Colonic mucosa (tissue), 4 donors: ENCODE data around the gene ARVCF. TPM values are rescaled to one million over a fixed set of nuclear protein-coding genes. Genes with fewer than 3 reads are reported as not detected.

Experiments
- DNase-seq: peaks from one replicate; pipeline ENCODE4 v3.0.0-alpha.2; 2020
- H3K27ac ChIP-seq: fragments of 200-600 bp; one replicate; pipeline ENCODE4 v1.8.0; 2021
- H3K27me3 ChIP-seq: fragments of 200-600 bp; one replicate; pipeline ENCODE4 v1.8.0; 2021
- H3K36me3 ChIP-seq: fragments of 200-600 bp; one replicate; pipeline ENCODE4 v1.8.0; 2021
- H3K4me1 ChIP-seq: fragments of 200-600 bp; one replicate; pipeline ENCODE4 v1.8.0; 2021; ENCODE audit warnings: mild to moderate bottlenecking
- H3K4me3 ChIP-seq: fragments of 200-600 bp; one replicate; pipeline ENCODE4 v1.8.0; 2021
- H3K9ac ChIP-seq, 2 donors: one replicate each; pipeline ENCODE4 v1.7.0; 2013; ENCODE audit warnings: control low read depth in 2 of 2, low read depth in 2 of 2, low read length in 2 of 2
- H3K9me3 ChIP-seq: fragments of 200-600 bp; one replicate; pipeline ENCODE4 v1.8.0; 2021
- CTCF ChIP-seq: fragments of 200-600 bp; IDR thresholded peaks from one replicate; pipeline ENCODE4 v1.8.0; 2022; ENCODE audit warnings: antibody characterized with exemption, mild to moderate bottlenecking
- intact Hi-C: fragments of 100-400 bp; cut with DNase I; formaldehyde crosslinking; loops from one replicate; pipeline ENCODE4 v1.14.1; 2022
- total RNA-seq, 2 donors: library from RNA; stranded (reverse); fragmentation: NEBNext Ultra II Directional in 1 of 2; extraction: Animal tissue kit (Norgen Biotek cat#: 25700) in 1 of 2; gene quantifications; one replicate each; pipeline ENCODE4 v1.2.1, GENCODE V29; 2021
- donor health status: healthy.
- donor health status: DM: no; HTN: no; CAD: no.
- donor health status: DM: no; HTN: no; CAD: no.

ARVCF gene
- total RNA-seq, 2 donors from 2014 or later: 11.7 to 18.5 TPM

DNA sequence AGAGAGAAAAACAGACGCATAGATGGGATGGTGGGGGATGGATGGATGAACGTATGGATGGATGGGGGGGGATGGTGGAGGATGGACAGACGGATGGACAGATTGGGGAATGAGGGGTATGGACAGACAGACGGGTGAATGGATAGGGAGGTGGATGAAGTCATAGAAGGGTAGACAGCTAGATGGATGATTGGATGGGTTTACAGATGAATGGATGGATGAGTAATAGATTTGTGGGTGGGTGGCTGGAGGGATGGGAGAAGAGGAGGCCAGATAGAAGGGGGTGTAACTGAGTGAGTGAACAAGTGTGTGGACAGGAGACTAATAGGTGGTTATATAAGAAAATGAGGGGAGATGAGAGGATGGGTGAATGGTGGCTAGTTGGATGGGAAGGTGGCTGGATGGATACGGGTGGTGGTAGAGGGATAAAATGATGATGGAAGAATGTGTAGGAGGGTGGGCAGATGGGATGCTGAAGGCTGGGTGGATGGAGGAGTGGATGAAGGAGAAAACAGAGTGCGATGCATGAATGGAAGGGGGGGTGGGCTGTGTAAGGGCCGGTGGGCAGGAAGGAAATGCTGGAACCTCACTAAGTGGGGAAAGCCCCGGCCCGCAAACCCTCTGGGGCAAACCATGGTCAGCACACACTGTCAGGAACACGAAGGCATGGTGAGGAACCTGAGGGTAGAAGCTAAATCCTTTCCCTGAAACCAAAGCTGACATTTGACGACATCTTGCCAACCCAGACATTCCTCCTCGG lies 21.6 kb downstream of the ARVCF start:
- Histone ChIP-seq H3K9ac (no peak overlapping the region), H3K36me3 (no peaks in the 10 kb centered on the region), H3K9me3 (no peaks in the 10 kb centered on the region), H3K4me1 (no peaks in the 10 kb centered on the region), H3K27me3 (no peaks in the 10 kb centered on the region), H3K27ac (no peak overlapping the region), H3K4me3 (no peak overlapping the region)
- no peak for DNase-seq
- TF ChIP-seq CTCF: no peak
- intact Hi-C loops: no loop called here

- Histone ChIP-seq H3K27ac (no peak overlapping the region), H3K9me3 (no peaks in the 10 kb centered on the region)
- DNase-seq: no peak
These were observed 22.7 kb downstream of the ARVCF start for GRCh38 chr22:19993926-19994325.

GRCh38 chr22:19992921-19993355 lies 23.7 kb downstream of the ARVCF start:
- no peak for DNase-seq
- Histone ChIP-seq H3K27ac (no peak overlapping the region), H3K4me1 (no peaks in the 10 kb centered on the region), H3K36me3 (no peaks in the 10 kb centered on the region), H3K4me3 (no peak overlapping the region), H3K9ac (no peak overlapping the region), H3K9me3 (no peaks in the 10 kb centered on the region), H3K27me3 (no peaks in the 10 kb centered on the region)
- TF ChIP-seq CTCF: no peak
- intact Hi-C loops: no loop called here

More at GRCh38 chr22:19993926-19994325, 22.7 kb downstream of the ARVCF start:
- no peak for TF ChIP-seq CTCF
- intact Hi-C loops: no loop called here
- Histone ChIP-seq H3K9ac (no peak overlapping the region), H3K4me1 (no peaks in the 10 kb centered on the region), H3K4me3 (no peak overlapping the region), H3K36me3 (no peaks in the 10 kb centered on the region), H3K27me3 (no peaks in the 10 kb centered on the region)

- Histone ChIP-seq H3K27me3 (no peaks in the 10 kb centered on the region), H3K9me3 (no peaks in the 10 kb centered on the region), H3K27ac (no peak overlapping the region), H3K9ac (no peak overlapping the region), H3K4me3 (no peak overlapping the region), H3K36me3 (no peaks in the 10 kb centered on the region), H3K4me1 (no peaks in the 10 kb centered on the region)
- no peak for TF ChIP-seq CTCF
- no peak for DNase-seq
- intact Hi-C loops: no loop called here
These were observed 24.1 kb downstream of the ARVCF start for GRCh38 chr22:19992481-19992911.

DNA sequence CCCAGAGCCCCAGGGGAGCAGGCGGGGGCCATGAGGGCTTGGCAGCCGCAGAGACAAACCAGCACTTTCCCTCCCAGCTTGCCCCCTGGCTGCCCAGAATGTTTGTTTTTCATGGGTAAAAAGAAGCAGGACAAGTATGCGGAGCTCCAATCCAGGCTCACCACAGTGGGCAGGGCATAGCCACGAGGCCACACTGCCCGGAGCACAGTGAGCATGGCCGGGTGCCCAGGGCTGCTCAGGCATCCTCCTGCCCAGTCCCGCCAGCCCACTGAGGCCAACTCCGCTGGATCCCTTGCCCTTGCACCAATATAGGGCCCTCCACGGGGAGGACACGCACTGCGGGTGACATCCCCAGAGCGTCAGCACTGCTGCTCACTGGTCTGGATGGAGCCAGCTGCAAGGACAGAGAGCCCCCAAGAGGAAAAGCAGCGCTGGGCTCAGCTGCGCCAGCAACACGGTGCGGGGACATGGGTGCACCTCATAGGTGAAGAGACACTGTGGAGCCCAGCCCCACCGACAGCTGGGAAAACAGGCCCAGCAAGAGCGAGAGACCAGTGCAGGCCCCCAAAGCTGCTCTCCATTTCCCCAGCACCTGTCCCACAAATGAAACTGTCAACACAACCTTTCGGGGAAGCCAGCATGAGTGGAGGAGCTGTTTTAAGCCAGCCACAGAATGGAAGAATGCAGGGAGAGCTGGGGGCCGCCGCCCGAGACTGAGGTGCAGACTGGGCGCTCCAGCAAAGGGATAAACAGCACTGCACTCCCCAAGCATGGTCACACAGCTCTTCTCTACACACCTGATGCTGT lies 24.8 kb downstream of the ARVCF start:
- Histone ChIP-seq H3K9me3 (no peaks in the 10 kb centered on the region), H3K4me1 (no peaks in the 10 kb centered on the region), H3K27me3 (no peaks in the 10 kb centered on the region), H3K9ac (no peak overlapping the region), H3K4me3 (no peak overlapping the region), H3K36me3 (no peaks in the 10 kb centered on the region), H3K27ac (no peak overlapping the region)
- TF ChIP-seq CTCF: no peak
- intact Hi-C loops: no loop called here
- no peak for DNase-seq
